Activated B cell treated with CpG ODN at 0.5 μM for 24 hours (primary cell): ENCODE results near the gene SPACA6. TPM values are rescaled to one million over a fixed set of nuclear protein-coding genes. Genes with fewer than 3 reads are reported as not detected.

Experiments used
- ATAC-seq: fragments of 200-7000 bp; cut with Tn5 transposase; one replicate; pipeline ENCODE4 v1.10.0; 2021; ENCODE audit warnings: low read depth, mild to moderate bottlenecking, moderate library complexity
- CTCF ChIA-PET: fragments of 350-600 bp; sonication (Branson Sonifier 250); formaldehyde crosslinking; loops from one replicate; lab custom pipeline; 2021; ENCODE audit warnings: antibody characterized with exemption; lab: Charles Lee
- POLR2A ChIA-PET: fragments of 350-600 bp; sonication (Branson Sonifier 250); formaldehyde crosslinking; loops from one replicate; lab custom pipeline; 2021; ENCODE audit warnings: antibody characterized with exemption; lab: Charles Lee
- DNase-seq: peaks from one replicate; pipeline ENCODE4 v3.0.0; 2022
- H3K27ac Mint-ChIP-seq: one replicate; pipeline ENCODE4 v1.8.0; 2020; ENCODE audit warnings: mixed read lengths
- H3K27me3 Mint-ChIP-seq: one replicate; pipeline ENCODE4 v1.8.0; 2021; ENCODE audit warnings: mixed read lengths
- H3K36me3 Mint-ChIP-seq: one replicate; pipeline ENCODE4 v1.8.0; 2021; ENCODE audit warnings: low read depth, mixed read lengths
- H3K4me1 Mint-ChIP-seq: one replicate; pipeline ENCODE4 v1.8.0; 2021; ENCODE audit warnings: mixed read lengths
- H3K4me3 Mint-ChIP-seq: one replicate; pipeline ENCODE4 v1.8.0; 2020; ENCODE audit warnings: mild to moderate bottlenecking, mixed read lengths
- H3K9me3 Mint-ChIP-seq: one replicate; pipeline ENCODE4 v1.8.0; 2020; ENCODE audit warnings: mixed read lengths
- CTCF ChIP-seq: fragments of 200-600 bp; IDR thresholded peaks from one replicate; pipeline ENCODE4 v1.8.0; 2022; ENCODE audit warnings: antibody characterized with exemption, mild to moderate bottlenecking
- intact Hi-C: fragments of 100-400 bp; cut with micrococcal nuclease; formaldehyde crosslinking; loops from one replicate; pipeline ENCODE4 v1.15.1; 2024
- total RNA-seq: library from RNA; stranded (reverse); gene quantifications from 2 replicates; pipeline ENCODE4 v1.2.3, GENCODE V29; 2022

Gene SPACA6
- total RNA-seq, 1 donor from 2014 or later: 3.2 TPM

- H3K36me3 Mint-ChIP-seq: peaks cover 14% of the 10 kb centered on the region
- DNase-seq (no peak), ATAC-seq (no peak)
- H3K4me3 Mint-ChIP-seq: no peak overlapping the region
- ChIA-PET CTCF (interaction anchor here (1.6 kb wide), 1 partner anchor 41 kb away, joined by 4 read pairs; no protein-coding TSS in a partner anchor), POLR2A (no interaction called here)
- no peak for TF ChIP-seq CTCF
- H3K27ac Mint-ChIP-seq: no peak overlapping the region
- peaks cover 33% of the 10 kb centered on the region for H3K4me1 Mint-ChIP-seq
- peaks cover 26% of the 10 kb centered on the region for H3K27me3 Mint-ChIP-seq
- H3K9me3 Mint-ChIP-seq: no peaks in the 10 kb centered on the region
- intact Hi-C loops: loop anchor here (5.0 kb wide), 3 partner anchors 76 to 364 kb away; no protein-coding TSS in a partner anchor
Measured at GRCh38 chr19:51701468-51702100, 8.5 kb downstream of the SPACA6 start.

GRCh38 chr19:51702103-51702824, 9.1 kb downstream of the SPACA6 start:
- intact Hi-C loops: loop anchor here (5.0 kb wide), 3 partner anchors 75 to 365 kb away; no protein-coding TSS in a partner anchor
- Mint-ChIP-seq H3K36me3 (peaks cover 18% of the 10 kb centered on the region), H3K4me3 (peak overlapping the region; percentile 88), H3K9me3 (no peaks in the 10 kb centered on the region), H3K27ac (peak overlapping the region; percentile 46), H3K27me3 (peaks cover 26% of the 10 kb centered on the region), H3K4me1 (peaks cover 33% of the 10 kb centered on the region)
- DNase-seq: peak; percentile 33
- CTCF ChIA-PET: no interaction called here
- ATAC-seq: no peak
- no peak for TF ChIP-seq CTCF
- POLR2A ChIA-PET: interaction anchor here (1.2 kb wide), 1 partner anchor 335 kb away, joined by 3 read pairs; no protein-coding TSS in a partner anchor

- H3K4me1 Mint-ChIP-seq: peaks cover 33% of the 10 kb centered on the region
- peak overlapping the region; percentile 88 for H3K4me3 Mint-ChIP-seq
- H3K9me3 Mint-ChIP-seq: no peaks in the 10 kb centered on the region
- intact Hi-C loops: loop anchor here (1.0 to 5.0 kb wide), 4 partner anchors 74 to 366 kb away; no protein-coding TSS in a partner anchor
- peaks cover 20% of the 10 kb centered on the region for H3K36me3 Mint-ChIP-seq
- ChIA-PET CTCF (interaction anchor here (1.3 to 1.6 kb wide), 2 partner anchors 46 to 75 kb away, joined by 4 to 8 read pairs; no protein-coding TSS in a partner anchor), POLR2A (interaction anchor here (0.6 to 2.0 kb wide), 6 partner anchors 12 to 869 kb away, joined by 3 to 11 read pairs (median 3); partner anchors contain the start of genes SIGLEC10, SIGLEC6 and ZNF614)
- H3K27ac Mint-ChIP-seq: no peak overlapping the region
- no peak for ATAC-seq
- H3K27me3 Mint-ChIP-seq: peaks cover 23% of the 10 kb centered on the region
- no peak for TF ChIP-seq CTCF
- DNase-seq: no peak
Measured at GRCh38 chr19:51702825-51703574, 9.9 kb downstream of the SPACA6 start.

- H3K27me3 Mint-ChIP-seq: peaks cover 16% of the 10 kb centered on the region
- intact Hi-C loops: loop anchor here (1.0 to 5.0 kb wide), 4 partner anchors 73 to 367 kb away; no protein-coding TSS in a partner anchor
- peak; percentile 98 for DNase-seq
- H3K9me3 Mint-ChIP-seq: no peaks in the 10 kb centered on the region
- peak; percentile 92 for ATAC-seq
- TF ChIP-seq CTCF: no peak
- peak overlapping the region; percentile 85 for H3K27ac Mint-ChIP-seq
- ChIA-PET POLR2A (interaction anchor here (0.5 to 2.0 kb wide), 10 partner anchors 13 to 1698 kb away, joined by 3 to 11 read pairs (median 3); partner anchors contain the start of genes FPR1, SIGLEC10, SIGLEC6 and ZNF614), CTCF (interaction anchor here (0.8 to 1.6 kb wide), 3 partner anchors 46 to 364 kb away, joined by 3 to 8 read pairs (median 4); no protein-coding TSS in a partner anchor)
- H3K4me3 Mint-ChIP-seq: peak overlapping the region; percentile 88
- H3K36me3 Mint-ChIP-seq: peaks cover 20% of the 10 kb centered on the region
- H3K4me1 Mint-ChIP-seq: peaks cover 33% of the 10 kb centered on the region
Measured at GRCh38 chr19:51703575-51704515, 10.7 kb downstream of the SPACA6 start.
